Measurements from ENCODE around the gene ARHGAP8.

- TF ChIP-seq EZH2 (IDR thresholded peaks at IDR 0.05; ENCODE audit: borderline replicate concordance, low read depth, low read length, severe bottlenecking) (no peak), CTCF (IDR thresholded peaks at IDR 0.05; ENCODE audit: extremely low read depth in 1 of 2, insufficient read depth in 1 of 2, low read depth in 1 of 2, low read length in 2 of 2) (no peak), POLR2A (IDR thresholded peaks at IDR 0.05; ENCODE audit: low read depth, low read length) (no peak), JUN (IDR thresholded peaks at IDR 0.05; ENCODE audit: borderline replicate concordance, insufficient read depth, insufficient read length, low read depth) (no peak), MYC (IDR thresholded peaks at IDR 0.05; ENCODE audit: low read depth, low read length) (no peak), FOS (IDR thresholded peaks at IDR 0.05; ENCODE audit: borderline replicate concordance, insufficient read depth, low read length) (no peak), GATA2 (IDR thresholded peaks at IDR 0.05; ENCODE audit: insufficient read depth, insufficient read length, low read depth, low read length) (no peak)
Measured at GRCh38 chr22:44879301-44879680, 126.9 kb downstream of the ARHGAP8 start.
